Measurements from ENCODE around the gene TADA2A. TPM values are rescaled to one million over a fixed set of nuclear protein-coding genes. Genes with fewer than 3 reads are reported as not detected.

TADA2A gene
- 11.3 TPM for total RNA-seq
- long read RNA-seq, full-length matches to known transcripts = 1 of 1 reads
- long read RNA-seq, partial matches to known transcripts = 0 of 1 reads
- long read RNA-seq, other reads (novel, unspliced or antisense) = 0 of 1 reads

DNA sequence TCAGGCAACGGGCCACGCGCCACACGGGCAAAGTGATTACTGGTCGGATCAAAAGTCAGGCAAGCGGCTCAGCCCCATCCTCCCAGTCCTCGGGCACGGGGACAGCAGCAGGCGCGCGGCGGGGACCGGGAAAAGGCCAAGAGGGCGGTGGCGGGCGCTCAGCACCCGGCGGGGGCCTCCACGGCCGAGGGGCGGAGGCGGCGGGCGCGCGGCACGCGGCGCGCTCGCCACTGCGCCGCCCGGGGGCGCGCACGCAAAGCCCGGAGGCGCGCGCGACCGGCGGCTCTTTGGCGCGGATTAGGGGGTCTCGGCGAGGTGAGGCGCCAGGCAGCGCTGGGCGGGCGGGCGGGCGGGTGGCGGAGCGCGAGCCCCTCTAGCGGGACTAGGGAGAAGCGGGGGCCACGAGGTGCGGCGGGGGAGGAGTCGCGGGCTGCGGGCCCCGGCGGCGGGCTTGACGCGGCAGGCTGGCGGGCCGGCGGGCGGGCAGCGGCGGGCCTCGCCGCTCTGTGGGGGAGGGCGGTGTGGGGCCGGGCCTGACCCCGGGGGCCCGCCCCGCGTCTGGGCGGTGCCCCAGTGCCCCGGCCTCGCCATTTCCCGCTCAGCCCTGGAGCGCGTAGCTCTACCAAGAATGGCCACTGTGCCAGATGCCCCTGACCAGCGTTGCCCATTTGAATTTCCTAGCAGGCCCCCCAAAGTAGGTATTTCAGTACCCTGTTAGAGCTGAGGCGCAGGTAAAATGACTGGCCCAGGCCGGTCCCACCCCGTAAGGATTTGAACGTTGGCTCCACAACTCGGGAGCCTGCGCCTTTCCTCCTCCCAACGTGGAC is at the start of gene TADA2A, which contains the start of gene ACACA:
Gene TADA2A, plus strand, starts transcription at position 252 of the 827 bp plus-strand sequence. CDS start 4,480 bp downstream, outside the sequence.
Gene ACACA, minus strand, starts transcription at position 202 of the 827 bp plus-strand sequence. CDS start 537 bp downstream, outside the sequence.
- ATAC-seq (peak; percentile 98), DNase-seq (ENCODE audit: missing footprints) (peak; percentile 90)
- intact Hi-C loops (cut with DNase I) = loop anchor here (2.0 to 5.0 kb wide), 2 partner anchors 48 to 80 kb away; partner anchors contain the start of gene DUSP14

- intact Hi-C loops (cut with DNase I) = loop anchor here (2.0 to 5.0 kb wide), 4 partner anchors 49 to 411 kb away; partner anchors contain the start of genes AATF, ACACA, DUSP14 and TADA2A
- ATAC-seq = peak; percentile 11
- peak; percentile 71 for DNase-seq (ENCODE audit: missing footprints)
Measured at GRCh38 chr17:37358098-37358829, 48.4 kb upstream of the TADA2A start.

DNA sequence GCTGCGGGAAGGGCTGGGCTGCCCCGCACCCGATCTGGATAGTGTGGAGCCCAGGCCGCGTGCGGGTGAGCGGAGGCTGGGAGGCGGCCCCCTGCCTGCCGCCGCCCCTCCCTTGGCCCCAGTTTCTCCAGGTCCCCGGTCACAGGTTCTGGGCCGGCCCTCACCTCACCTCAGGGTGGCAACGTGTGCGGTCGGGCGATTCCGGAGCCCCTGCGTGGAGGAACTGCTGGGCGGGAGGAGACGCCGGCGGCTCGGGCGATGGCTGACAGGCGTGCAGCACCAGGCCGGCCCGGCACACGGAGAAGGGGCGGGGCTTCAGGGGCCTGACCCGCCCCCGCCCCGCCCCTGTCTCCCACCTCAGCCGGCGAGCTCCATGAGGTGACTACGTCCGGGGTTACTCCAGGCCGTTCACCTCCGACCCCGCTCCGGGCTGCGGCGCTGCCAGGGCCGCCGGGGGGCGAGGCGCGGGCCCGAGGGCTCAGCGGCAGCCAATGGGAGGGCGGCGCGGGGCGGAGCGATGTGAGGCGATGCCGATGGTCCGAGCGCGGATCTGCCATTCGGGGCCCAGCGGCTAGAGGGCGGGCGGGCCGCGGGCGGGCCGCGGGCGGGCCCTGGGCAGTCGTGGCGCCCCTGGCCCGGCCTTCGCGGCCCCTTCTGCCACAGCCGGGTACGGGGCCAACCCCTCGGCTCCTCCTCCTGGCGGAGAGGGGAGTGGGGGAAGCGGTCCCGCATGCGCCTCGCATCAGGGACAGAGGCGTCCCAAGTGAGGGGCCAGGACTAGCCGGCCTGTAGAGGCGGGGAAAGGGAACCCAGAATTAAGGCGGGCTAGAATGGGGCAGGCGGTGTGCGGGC is 47.6 kb upstream of the TADA2A start:
- intact Hi-C loops (cut with DNase I) = loop anchor here (2.0 to 5.0 kb wide), 4 partner anchors 48 to 412 kb away; partner anchors contain the start of genes AATF, ACACA, DUSP14 and TADA2A
- ATAC-seq = peak; percentile 98
- peak; percentile 97 for DNase-seq (ENCODE audit: missing footprints)

DNA sequence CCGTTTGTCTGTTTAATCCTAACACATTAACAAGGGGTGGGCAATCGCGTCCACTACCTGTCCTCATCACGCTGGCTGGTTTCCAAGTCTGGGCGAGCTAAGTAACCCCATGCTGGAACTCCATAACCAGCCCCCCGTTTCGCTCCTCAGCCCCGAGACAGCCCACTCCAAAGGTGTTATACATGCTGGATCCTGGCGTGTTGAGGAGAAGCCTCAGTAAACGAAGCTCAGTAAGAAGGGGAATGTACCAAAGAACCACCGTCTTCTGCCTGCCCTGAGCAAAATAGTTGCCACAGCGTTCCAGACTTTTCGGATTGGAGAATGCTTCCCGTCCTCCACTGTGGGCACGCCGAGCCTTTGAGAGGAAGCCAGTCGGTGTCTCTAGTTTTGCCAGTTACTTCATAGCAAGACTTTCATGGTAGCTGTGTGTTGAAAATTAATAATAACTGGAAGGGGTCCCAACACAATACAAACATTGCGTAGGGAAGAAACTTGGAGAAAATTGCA is 47.0 kb upstream of the TADA2A start:
- no peak for DNase-seq (ENCODE audit: missing footprints)
- intact Hi-C loops (cut with DNase I) = loop anchor here (2.0 to 5.0 kb wide), 4 partner anchors 47 to 412 kb away; partner anchors contain the start of genes AATF, ACACA, DUSP14 and TADA2A
- ATAC-seq = no peak

GRCh38 chr17:37360632-37361031 is 46.1 kb upstream of the TADA2A start:
- intact Hi-C loops (cut with DNase I) = no loop called here

GRCh38 chr17:37361543-37361942 is 45.1 kb upstream of the TADA2A start:
- intact Hi-C loops (cut with DNase I) = no loop called here
- DNase-seq (ENCODE audit: missing footprints) (no peak), ATAC-seq (no peak)

More at GRCh38 chr17:37360632-37361031, 46.1 kb upstream of the TADA2A start:
- ATAC-seq (no peak), DNase-seq (ENCODE audit: missing footprints) (no peak)

DNA sequence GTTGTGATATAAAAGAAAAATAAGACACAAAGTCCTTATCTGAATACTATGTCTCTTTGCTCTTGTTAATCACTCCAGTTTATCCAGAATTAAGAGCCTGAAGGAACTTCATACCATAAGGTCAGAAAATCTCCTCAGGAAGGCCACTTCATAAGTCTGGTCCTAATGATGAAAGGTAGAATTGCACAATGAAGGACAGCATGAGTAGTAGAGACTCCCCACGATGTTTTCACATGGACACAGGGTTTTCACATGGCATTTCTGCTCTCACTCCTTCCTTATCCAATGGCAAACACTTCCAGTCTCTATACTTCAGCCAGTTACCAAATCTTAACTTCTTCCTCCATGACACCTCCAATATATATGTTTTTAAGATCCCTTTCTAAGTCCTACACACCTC is 41.1 kb upstream of the TADA2A start:
- ATAC-seq (no peak), DNase-seq (ENCODE audit: missing footprints) (no peak)
- intact Hi-C loops (cut with DNase I) = no loop called here

GRCh38 chr17:37368577-37368976 is 38.1 kb upstream of the TADA2A start:
- ATAC-seq (no peak), DNase-seq (ENCODE audit: missing footprints) (no peak)
- intact Hi-C loops (cut with DNase I) = no loop called here

GRCh38 chr17:37373530-37374159 is 33.0 kb upstream of the TADA2A start:
- no peak for DNase-seq (ENCODE audit: missing footprints)
- intact Hi-C loops (cut with DNase I) = no loop called here

GRCh38 chr17:37375706-37376105 is 31.0 kb upstream of the TADA2A start, which contains the start of gene C17orf78:
TSS of gene C17orf78 (plus strand) at chr17:37375985. CDS start at chr17:37376093, 108 bp downstream.
- ATAC-seq = no peak
- DNase-seq (ENCODE audit: missing footprints) = no peak
- intact Hi-C loops (cut with DNase I) = no loop called here

More at GRCh38 chr17:37373530-37374159, 33.0 kb upstream of the TADA2A start:
- ATAC-seq = peak; percentile 76

- intact Hi-C loops (cut with DNase I) = no loop called here
- DNase-seq (ENCODE audit: missing footprints) = no peak
- no peak for ATAC-seq
Measured at GRCh38 chr17:37382056-37382455, 24.6 kb upstream of the TADA2A start.

GRCh38 chr17:37384560-37385149 is 22.0 kb upstream of the TADA2A start:
- ATAC-seq = no peak
- DNase-seq (ENCODE audit: missing footprints) = no peak
- intact Hi-C loops (cut with DNase I) = no loop called here

DNA sequence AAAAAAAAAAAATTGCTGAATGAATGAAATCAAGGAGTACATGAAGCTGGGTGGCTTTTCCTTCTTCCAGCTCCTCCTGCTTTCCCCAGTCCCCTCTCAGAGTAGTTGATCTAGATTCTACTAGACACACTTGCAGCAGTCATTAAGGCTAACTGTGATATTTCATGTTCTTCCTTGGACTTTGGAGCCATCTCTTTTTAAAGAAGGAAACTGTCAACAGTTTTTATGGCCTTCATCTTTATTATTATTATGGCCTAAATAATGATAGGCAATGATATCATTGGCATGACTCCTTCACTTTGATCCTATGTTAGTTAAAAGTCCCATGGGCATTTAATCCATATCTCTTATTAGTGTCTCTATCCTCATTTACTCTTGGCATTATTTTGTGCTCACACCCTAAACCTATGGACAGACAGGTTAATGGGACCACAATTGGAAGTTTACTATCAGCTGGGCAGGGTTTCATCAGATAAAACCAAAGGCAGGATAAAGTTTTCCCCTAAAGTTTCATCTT is 21.2 kb upstream of the TADA2A start:
- intact Hi-C loops (cut with DNase I) = no loop called here
- DNase-seq (ENCODE audit: missing footprints) (no peak), ATAC-seq (no peak)

DNA sequence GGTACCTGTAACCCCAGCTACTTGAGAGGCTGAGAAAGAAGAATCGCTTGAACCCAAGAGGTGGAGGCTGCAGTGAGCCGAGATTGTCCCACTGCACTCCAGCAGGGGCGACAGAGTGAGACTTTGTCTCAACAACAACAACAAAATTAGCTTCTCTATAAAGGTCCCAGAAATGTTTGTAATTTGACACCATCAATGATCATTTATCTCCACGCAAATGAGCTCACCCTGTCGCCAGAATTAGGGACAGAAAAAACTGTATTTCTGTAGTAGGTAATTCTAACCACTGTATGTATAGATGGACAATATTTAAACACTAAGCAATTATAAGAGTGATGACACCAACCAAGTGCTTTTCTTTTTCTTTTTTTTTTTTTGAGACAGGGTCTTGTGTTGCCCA is 20.2 kb upstream of the TADA2A start:
- ATAC-seq (no peak), DNase-seq (ENCODE audit: missing footprints) (no peak)
- intact Hi-C loops (cut with DNase I) = no loop called here

DNA sequence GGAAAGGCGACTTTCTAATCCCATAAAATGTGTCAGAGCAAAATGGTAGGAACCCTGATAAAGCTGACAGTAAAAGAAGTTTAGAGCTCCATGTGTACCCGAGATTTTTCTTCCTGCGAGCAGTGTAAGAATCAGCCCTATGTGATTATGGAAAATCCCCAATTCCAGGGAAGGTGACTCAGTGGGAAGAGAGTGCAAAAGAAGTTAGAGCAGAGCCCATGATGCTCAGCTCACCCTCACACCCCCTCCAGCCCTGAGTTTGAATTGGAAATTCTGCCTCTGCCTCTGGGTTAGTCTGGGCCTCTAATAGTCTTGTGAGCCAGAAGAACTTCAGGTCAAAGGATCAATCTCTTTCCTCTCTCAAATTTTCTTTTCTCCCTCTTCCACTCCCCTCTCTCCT is 18.4 kb upstream of the TADA2A start:
- intact Hi-C loops (cut with DNase I) = no loop called here
- ATAC-seq (no peak), DNase-seq (ENCODE audit: missing footprints) (no peak)

DNA sequence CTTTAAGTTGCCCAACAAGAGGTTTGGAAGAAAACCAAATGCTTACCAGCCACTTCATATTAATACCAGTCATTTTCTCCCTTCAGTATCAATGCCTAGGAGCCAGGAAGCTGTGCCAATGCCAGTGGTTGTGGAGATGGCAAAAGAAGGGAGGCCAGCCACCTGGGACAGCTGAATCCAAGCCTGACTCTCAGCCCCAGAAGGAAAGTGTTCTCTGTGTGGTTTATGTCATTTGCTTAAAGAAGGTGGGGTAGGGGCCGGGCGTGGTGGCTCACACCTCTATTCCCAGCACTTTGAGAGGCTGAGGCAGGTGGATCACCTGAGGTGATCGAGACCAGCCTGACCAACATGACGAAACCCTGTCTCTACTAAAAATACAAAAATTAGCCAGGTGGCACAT is 17.5 kb upstream of the TADA2A start:
- intact Hi-C loops (cut with DNase I) = no loop called here
- DNase-seq (ENCODE audit: missing footprints) (no peak), ATAC-seq (no peak)

DNA sequence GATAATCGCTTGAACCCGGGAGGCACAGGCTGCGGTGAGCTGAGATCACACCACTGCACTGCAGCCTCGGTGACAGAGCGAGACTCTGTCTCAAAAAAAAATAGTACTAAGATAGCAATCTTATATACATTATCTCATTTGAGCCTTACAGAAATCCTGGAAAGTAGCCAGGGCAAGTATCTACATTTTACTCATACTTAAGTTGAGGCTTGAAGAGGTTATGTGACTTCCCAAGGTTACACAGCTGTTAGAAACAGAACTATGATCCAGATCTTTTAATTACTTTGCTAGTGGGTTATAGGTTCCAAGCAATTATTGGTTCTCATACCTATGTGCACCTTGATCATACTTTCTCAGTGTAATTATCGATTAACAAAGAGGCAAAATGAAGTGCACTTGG is 15.5 kb upstream of the TADA2A start:
- ATAC-seq (no peak), DNase-seq (ENCODE audit: missing footprints) (no peak)
- intact Hi-C loops (cut with DNase I) = no loop called here
